Mononuclear cell (primary cell): ENCODE measurements around the gene NRM. TPM values are rescaled to one million over a fixed set of nuclear protein-coding genes. Genes with fewer than 3 reads are reported as not detected.

ENCODE experiments used
- H3K27me3 ChIP-seq: 2 replicates; pipeline ENCODE4 v1.6.0; 2011; ENCODE audit warnings: low read length, control low read depth; ENCODE audit not compliant: insufficient read depth
- H3K4me1 ChIP-seq: 2 replicates; pipeline ENCODE4 v1.5.1; 2011; ENCODE audit warnings: mild to moderate bottlenecking, low read length, control low read depth; ENCODE audit not compliant: insufficient read depth
- H3K4me3 ChIP-seq: 2 replicates; pipeline ENCODE4 v1.5.1; 2011; ENCODE audit warnings: mild to moderate bottlenecking, low read length, moderate library complexity
- H3K9me3 ChIP-seq: 2 replicates; pipeline ENCODE4 v1.5.1; 2011; ENCODE audit warnings: low read depth, mild to moderate bottlenecking, control low read depth, low read length
- total RNA-seq: library from RNA; depleted of rRNA; stranded (reverse); fragments of >200 nt; gene quantifications from one replicate; pipeline ENCODE4 v1.2.3, GENCODE V29; 2012

NRM gene
- total RNA-seq, 1 donor = 4.5 TPM

DNA sequence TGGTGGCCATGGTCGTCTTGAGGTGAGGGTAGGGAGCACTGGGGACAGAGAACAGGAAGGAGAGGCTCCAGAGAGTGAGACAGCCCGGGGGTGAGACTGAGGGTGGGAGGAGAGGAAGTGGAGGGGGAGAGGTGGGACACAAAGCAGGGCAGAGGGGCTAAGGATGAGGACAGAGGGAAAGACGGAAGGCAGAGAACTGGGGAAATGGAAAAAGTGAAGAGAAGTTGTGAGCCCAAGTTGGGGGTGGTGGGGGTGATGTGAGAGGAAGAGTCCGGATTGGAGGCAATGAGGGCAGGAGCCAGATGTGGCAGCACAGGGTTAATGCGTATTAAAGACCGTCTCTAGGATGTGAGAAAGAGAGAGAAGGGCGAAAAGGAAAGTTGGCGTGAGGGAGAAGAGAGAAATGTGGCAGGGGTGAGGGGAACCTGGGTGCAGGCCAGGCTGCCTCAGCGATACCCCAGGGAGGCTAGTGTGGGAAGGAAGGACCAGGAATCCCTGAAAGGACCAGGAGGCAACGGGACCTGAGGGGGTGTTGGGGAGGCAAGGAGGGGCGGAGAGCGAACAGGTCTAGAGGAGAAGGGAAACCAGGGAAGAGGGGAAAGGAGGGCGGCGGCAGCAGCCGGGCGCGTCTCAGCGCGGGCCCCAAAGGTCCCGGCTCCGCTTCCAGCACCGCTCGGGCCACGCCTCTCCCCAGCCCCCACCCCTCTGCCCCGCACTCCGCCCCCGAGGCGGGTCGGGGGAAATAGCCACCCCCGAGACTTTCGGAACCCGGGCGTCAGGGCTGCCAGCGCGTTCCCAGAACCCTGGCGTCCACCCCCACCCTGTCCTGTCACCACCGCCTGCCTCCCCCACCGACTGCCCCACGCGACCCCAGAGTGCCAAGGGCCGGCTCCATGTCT, 4.5 kb downstream of the NRM start, which contains the start of gene PPP1R18:
PPP1R18 (minus strand) TSS at position 637 of the 899 bp plus-strand sequence; CDS start at position 10, 627 bp downstream.
- H3K4me1 ChIP-seq = peaks cover 40% of the 10 kb centered on the region

DNA sequence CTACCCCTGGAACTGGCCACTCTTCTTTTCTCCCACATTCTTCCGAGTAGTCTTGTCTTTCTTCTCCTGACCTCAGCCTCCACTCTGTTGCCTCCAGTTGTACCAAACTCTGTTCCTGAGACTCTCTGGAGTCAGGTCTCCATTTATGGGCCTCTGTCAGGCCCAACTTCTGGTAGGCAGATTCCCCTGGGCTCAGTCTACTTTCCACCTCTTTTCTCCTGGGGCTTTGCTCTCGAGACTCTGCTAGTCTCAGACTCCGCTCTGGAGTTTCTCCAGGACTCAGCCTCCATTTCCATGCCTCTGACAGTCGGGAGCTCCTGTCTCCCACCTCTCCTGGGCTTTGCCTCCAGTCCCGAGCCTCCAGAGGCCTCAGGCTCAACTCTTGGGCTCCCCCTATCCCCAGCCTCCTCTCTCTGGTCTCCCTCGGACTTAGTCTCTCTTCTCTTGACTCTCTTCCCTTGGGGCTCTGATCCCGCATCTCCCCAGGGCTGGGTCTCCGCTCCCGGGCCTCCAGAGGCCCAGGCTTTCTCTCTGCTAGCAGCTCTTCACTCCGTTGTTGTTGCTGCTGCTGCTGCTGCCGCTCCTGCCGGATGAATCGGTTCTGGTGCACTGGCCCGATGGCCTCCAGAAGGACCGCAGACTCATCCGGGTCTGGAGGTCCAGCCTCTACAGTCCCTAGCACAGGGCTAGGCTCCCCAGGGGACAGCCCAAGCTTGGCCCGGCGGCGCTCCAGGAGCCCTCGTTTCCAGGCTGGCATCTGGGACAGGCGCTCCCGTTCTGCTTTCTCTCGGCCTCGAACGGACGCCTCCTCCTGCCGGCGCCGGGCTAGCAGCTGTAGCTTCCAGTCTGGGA, 5.4 kb downstream of the NRM start:
- Histone ChIP-seq H3K9me3 (no peaks in the 10 kb centered on the region), H3K27me3 (no peaks in the 10 kb centered on the region), H3K4me3 (peak overlapping the region; percentile 94), H3K4me1 (peaks cover 45% of the 10 kb centered on the region)

More for the DNA sequence above, 4.5 kb downstream of the NRM start, which contains the start of gene PPP1R18:
- Histone ChIP-seq H3K27me3 (no peaks in the 10 kb centered on the region), H3K4me3 (peak within 1 kb of the TSS; percentile 94), H3K9me3 (no peaks in the 10 kb centered on the region)

DNA sequence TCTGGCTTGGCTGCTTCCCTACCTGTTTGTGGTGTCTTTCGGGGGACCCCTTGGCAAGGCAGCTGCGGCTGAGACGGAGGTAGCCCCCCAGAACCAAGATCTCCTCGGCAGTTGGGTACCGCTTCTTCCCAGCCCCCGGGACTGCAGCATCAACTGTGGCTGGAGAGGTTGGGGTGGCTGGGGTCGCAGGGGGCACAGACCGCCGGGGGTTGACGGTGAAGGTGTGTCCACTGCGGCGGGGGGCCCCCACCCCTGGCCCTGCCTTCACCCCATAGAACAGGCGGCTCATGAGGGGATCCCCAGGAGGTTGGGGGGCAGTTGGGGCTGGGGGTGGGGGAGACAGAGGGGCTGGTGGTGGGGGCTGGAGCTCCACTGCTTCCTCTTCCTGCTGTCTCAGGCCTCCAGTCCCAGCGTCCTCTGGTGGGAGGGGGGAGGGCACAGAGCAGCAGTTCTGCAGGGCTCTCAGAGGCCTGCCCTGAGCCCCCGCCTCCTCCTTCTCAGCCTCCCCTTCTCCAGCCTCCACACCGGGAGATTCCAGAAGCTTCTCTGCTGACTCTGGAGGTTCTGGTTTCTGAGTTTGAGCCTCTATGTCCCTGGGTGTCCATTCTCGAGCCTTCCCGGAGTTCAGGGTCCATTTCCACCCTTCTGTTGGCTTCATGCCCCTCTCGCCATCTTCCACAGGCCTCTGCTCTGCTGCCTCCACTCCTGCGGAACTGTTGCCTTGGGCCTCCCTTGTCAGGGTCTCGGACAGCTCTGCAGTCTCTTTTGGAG, 6.2 kb downstream of the NRM start:
- Histone ChIP-seq H3K9me3 (no peaks in the 10 kb centered on the region), H3K27me3 (no peaks in the 10 kb centered on the region), H3K4me3 (peak overlapping the region; percentile 94), H3K4me1 (peaks cover 45% of the 10 kb centered on the region)

DNA sequence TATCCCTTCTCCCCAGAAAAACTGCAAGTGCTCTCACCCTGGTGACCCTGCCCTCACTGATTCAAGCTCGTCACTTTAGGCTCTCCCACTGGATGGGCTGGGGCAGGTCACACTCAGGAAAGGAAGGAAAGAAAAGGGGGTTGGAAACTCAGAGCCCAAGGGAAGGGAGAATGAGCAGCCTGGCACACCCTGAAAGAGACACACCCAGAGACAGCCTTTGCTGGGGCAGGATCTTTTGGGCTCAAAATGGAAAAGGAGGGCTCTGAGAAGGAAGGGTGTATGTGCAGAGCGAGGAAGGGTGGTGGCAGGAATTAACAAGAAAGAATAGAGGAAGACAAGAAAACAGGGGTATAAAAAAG, 6.8 kb downstream of the NRM start:
- Histone ChIP-seq H3K27me3 (no peaks in the 10 kb centered on the region), H3K9me3 (no peaks in the 10 kb centered on the region), H3K4me1 (peaks cover 44% of the 10 kb centered on the region), H3K4me3 (peak overlapping the region; percentile 94)

DNA sequence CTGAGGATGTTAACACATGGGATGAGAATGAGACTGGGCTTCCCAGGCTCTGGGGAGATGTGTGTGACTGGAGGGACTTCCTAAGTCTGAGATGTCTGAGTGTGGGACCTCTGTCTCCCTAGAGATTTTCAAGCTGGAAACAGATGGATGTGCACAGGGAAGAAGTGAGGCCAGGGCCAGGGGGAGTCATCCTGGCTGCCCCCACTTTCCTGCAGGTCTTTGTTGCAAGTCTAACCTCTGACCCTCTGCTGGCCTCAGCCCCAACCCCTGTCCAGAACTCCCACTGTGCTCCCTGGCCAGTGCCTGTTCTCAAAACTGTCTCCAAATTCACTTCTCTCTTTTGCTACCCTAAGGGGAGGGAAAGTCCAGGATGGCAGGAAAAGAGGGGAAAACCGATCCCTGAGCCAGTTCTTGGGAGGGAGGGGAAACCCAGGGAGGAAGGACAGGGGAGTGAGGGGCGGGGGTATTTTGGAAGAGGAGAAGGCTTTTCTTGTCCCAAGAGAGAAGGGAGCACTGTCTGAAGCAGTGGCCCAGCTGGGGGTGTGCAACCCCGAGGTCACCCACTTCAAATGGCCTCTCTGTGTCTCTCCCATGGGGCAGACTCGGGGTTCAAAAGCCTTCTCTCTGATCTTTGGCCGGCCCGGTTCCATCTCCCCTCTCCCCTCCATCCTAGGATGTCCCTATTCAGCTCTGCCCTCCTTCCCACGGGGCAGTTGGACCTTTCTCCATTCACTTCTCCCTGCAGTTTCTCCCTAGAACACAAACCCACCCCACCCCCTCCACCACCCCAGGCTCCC, 7.4 kb downstream of the NRM start:
- peaks cover 44% of the 10 kb centered on the region for H3K4me1 ChIP-seq
- no peaks in the 10 kb centered on the region for H3K27me3 ChIP-seq
- H3K4me3 ChIP-seq = peak overlapping the region; percentile 94

DNA sequence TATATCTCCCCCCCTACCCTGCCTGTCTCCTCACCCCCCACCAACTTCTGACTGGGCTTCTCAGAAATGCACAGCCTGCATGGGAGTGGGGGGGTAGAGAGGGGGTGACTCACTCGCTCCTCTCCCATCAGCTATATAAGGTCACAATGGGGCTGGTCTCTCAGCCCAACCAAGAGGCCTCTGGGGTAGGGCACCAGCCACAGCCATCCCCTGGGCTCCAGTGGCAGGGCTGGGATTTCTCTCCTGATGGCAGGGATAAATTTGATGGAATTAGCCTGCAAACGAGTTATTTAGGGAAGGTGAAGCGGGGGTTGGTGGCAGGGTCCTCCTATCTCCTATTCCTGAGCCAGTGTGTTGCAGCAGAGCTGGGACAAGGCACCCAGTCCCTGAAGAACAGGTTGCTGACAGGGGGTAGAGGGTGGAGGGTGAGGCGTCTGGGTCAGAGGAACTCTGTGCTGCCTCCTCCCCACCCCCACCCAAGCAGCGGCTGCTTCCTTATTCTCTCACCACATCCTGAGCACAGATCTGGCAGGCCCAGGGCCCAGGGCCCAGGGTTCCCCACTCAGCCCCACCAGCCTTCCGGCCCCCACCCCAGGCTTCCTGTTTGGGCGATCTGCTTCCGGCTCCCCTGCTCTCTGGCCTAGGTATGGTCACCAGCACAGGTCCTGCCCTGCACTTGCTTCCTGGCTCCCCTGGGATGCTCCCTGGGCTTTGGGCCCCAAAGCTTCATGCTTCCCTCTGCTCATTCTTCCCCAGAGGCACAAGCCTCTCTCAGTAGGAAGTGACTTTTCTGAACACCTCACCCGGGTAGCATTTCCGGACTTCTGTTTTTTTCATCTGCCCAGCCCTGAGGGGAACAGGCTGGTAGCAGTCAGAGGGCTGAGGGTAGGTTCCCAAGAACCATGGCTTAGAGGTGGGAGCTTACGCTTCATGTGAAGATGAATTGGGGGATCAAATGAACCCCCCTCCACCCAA, 8.4 kb downstream of the NRM start:
- no peaks in the 10 kb centered on the region for H3K9me3 ChIP-seq
- no peaks in the 10 kb centered on the region for H3K27me3 ChIP-seq
- H3K4me3 ChIP-seq = peak overlapping the region; percentile 94
- H3K4me1 ChIP-seq = peaks cover 42% of the 10 kb centered on the region

More for the DNA sequence above, 7.4 kb downstream of the NRM start:
- H3K9me3 ChIP-seq = no peaks in the 10 kb centered on the region

DNA sequence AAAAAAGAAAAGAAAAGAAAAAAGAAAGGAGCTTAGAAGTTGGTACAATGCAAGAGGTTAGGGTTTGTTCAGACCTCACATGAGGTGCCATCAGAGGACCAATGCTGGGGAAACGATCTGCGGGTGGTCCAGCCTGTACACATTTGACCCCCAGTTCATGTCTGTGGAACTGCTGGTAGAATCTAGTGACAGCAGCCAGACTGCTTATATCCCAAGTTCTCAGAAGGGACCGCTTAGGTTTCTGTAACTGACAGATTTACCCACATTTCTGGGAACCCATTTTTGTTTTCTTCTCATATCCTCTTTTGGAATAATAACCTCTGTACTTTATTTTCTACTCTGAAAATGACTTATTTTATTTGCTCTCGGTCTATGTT, 9.0 kb downstream of the NRM start:
- Histone ChIP-seq H3K27me3 (no peaks in the 10 kb centered on the region), H3K4me3 (peak overlapping the region; percentile 94), H3K4me1 (peaks cover 48% of the 10 kb centered on the region), H3K9me3 (no peaks in the 10 kb centered on the region)

DNA sequence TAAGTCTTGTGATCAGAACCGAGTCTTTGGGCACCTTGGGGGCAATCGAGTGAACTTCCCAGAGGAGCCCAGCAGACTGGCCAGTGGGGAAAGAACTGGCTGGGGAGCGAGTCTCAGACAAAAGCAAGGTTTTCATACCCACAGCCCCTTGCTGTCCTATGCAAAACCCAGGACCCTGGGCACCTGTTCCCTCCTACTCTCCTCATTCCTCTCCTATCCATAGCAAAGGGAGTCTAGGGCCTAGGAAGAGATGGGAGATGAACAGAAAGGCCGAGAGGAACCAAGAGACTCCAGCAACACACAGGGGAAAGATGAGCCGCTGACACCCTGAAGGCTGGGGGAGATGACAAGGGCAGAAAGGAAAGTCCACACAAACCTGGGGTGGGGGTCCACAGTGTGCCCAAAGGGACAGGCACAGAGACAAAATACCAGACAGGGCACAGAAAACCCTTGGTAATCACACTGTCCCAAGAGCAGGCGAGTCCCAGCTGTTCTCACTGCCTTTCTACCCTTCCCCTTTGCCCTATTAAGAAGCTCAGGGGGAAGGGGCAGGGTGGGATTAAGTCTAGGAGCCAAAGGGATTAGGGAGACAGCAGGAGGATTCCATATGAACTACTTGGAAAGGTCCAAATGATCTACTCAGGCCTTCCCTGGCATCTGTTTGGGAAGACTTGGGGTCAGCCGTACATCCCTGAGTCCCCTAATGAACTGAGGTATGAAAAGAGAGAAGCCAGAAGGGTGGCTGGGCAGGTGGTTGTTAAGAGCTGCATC, 10.8 kb downstream of the NRM start:
- no peaks in the 10 kb centered on the region for H3K27me3 ChIP-seq
- H3K9me3 ChIP-seq = no peaks in the 10 kb centered on the region
- peak overlapping the region; percentile 94 for H3K4me3 ChIP-seq
- H3K4me1 ChIP-seq = peaks cover 49% of the 10 kb centered on the region

DNA sequence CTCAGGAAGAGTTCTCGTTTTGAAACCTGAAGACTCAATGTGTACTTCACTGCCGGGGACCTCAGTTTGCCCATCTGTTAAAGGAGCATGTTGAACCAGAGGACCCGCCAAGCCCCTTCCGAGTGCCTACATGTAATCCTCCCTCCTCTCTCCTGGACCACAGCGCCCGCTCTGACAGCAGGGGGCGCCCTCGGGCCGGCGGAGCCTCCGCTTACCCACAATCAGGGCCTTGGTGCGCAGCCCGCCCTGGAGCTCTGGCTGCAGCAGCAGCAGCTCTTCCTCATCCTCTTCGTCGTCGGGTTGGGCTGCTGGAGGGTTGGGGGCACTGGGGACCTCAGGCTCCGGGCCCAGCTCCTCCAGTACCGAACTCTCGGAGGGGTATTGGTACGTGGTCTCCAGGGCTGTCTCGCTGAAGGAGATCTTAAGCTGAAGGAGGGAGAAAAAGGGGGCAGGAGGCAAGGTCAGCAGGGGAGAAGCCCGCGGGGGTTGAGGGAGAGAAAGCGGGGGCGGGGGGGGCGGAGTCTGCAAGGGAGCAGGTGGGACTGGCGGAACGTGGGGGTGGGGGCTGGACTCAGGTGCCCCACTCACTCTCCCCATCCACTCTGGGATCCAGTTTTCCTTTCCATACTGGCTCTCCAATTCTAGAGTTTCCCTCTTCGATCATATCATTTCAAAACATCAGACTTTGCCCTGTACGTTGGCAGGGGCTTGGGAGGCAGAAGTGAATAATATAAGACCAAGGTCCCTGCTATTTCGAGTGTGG, 11.6 kb downstream of the NRM start:
- H3K4me3 ChIP-seq = peak overlapping the region; percentile 94
- no peaks in the 10 kb centered on the region for H3K27me3 ChIP-seq
- peaks cover 49% of the 10 kb centered on the region for H3K4me1 ChIP-seq
- H3K9me3 ChIP-seq = no peaks in the 10 kb centered on the region

DNA sequence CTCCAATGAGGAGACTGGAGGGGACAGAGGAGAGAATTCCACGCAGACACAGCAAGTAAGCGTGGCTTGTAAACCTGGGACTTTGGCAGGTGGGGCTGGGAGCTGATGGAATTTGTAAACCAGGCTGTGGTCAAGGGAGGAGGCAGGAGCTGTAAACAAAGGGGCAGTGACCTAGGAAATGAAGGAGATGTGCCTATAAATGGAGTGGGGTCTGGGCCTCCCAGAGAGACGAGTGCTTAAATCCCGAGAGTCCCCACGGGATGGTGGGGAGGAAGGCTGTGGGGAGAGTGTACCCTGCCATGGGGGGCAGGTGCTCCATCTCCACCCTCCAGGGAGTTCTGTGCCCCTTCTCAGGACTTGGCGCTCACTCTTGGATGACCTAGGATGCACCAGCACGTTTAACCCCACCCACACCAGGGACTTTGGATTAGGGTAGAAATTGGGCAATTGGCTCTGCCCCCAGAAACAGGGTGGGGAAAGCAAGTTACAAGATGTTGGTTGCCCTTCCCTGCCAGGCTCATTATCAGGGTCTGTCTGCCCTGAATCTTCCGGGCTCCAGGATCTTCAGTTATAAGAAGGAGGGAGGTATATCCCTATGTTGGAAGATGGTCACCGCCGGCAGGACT, 14.0 kb downstream of the NRM start:
- H3K4me1 ChIP-seq = peaks cover 65% of the 10 kb centered on the region
- H3K4me3 ChIP-seq = no peak overlapping the region
- no peaks in the 10 kb centered on the region for H3K27me3 ChIP-seq
- no peaks in the 10 kb centered on the region for H3K9me3 ChIP-seq

DNA sequence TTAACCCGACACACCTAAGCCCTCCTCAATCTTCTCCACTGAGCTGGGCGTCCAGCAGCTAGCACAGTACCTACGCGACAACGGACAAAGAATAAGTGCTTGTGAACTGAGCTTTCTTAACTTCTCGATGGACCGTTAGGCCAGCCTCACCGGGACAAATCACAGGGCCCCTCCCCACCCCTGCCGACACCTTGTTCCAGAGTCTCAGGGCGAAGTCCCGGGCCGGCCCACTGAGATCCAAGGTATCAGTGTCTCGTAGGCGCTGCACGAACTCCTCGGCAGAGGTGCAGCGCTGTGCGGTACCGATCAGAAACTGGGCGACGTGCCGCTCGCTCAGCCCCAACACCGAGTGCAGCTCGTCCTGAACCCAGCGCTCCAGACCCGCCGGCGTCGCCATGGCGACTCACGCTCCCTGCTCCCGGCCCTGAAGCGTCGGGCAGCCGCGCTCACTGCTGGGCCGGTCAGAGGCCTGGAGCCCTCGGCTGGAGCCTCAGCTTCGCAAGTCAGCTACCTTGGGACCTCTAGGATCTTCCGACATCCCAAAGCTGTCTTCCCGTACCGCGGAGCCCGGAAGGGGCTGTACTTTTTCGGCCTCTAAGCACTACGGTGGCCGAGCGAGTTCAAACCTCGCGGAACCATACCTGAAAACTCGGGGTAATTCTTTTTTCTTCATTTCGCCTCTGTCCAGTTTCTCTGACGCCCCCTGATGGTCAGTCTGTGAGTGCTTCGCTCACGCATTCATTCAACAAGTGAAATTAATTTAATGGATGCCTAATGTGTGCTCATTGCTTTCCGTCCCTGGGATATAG, 18.1 kb downstream of the NRM start, which contains the start of gene DHX16:
DHX16 (minus strand) TSS at position 562 of the 809 bp plus-strand sequence; CDS start at position 397, 165 bp downstream.
- H3K9me3 ChIP-seq = no peaks in the 10 kb centered on the region
- no peaks in the 10 kb centered on the region for H3K27me3 ChIP-seq
- H3K4me3 ChIP-seq = peak within 1 kb of the TSS; percentile 80
- H3K4me1 ChIP-seq = peaks cover 39% of the 10 kb centered on the region
